ENCODE measurements around the gene ASTN1. TPM values are rescaled to one million over a fixed set of nuclear protein-coding genes. Genes with fewer than 3 reads are reported as not detected.

The ASTN1 gene
- total RNA-seq, 1 donor from 2014 or later = 7.7 TPM

DNA sequence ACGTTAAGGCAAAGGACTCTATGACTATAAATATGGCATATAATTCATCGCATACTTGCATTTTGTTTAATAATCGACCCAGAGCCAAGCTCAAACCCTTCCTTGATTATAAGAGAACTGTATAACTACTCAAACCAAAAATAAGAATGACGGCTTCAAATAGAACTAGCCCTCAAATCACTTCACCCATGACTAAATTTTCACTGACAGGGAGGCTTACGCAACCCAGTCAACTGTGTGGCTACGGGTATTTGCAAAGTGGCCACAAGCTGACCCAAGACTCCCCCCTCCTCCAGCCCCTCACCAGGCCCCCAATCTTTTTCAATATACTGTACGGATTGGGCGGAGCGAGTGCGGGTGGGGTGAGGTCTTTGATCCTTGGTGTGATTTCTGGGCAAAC lies 268.3 kb downstream of the ASTN1 start:
- Mint-ChIP-seq H3K4me3 (ENCODE audit: unreplicated experiment) (no peak overlapping the region), H3K36me3 (ENCODE audit: unreplicated experiment) (peaks cover 4% of the 10 kb centered on the region), H3K27me3 (ENCODE audit: unreplicated experiment) (no peaks in the 10 kb centered on the region), H3K4me1 (ENCODE audit: low read depth, unreplicated experiment) (peaks cover 9% of the 10 kb centered on the region), H3K27ac (ENCODE audit: unreplicated experiment) (no peak overlapping the region), H3K9me3 (ENCODE audit: unreplicated experiment) (no peaks in the 10 kb centered on the region)
- DNase-seq = no peak
- TF ChIP-seq, protein P1, sequence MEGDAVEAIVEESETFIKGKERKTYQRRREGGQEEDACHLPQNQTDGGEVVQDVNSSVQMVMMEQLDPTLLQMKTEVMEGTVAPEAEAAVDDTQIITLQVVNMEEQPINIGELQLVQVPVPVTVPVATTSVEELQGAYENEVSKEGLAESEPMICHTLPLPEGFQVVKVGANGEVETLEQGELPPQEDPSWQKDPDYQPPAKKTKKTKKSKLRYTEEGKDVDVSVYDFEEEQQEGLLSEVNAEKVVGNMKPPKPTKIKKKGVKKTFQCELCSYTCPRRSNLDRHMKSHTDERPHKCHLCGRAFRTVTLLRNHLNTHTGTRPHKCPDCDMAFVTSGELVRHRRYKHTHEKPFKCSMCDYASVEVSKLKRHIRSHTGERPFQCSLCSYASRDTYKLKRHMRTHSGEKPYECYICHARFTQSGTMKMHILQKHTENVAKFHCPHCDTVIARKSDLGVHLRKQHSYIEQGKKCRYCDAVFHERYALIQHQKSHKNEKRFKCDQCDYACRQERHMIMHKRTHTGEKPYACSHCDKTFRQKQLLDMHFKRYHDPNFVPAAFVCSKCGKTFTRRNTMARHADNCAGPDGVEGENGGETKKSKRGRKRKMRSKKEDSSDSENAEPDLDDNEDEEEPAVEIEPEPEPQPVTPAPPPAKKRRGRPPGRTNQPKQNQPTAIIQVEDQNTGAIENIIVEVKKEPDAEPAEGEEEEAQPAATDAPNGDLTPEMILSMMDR (IDR thresholded peaks at IDR 0.05; ENCODE audit: partially characterized antibody, unreplicated experiment) = no peak

DNA sequence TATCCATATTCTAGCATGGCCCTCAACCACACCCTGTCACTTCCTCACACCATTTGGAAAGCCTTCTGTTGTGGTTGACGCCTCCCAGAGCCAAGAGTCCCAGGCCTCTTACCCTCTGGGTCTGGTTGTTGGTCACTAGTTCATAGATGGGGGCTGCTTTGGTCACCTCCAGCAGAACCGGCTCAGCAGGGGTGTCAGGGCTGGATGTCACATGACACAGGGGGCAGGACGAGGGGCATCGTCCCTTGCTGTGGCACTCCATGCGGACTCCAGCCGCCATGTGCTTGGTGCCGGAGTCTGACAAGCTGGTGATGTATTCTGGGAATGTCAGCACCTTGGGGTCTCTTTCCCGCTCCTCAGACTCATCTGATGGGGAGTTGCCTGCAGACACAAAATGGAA lies 270.1 kb downstream of the ASTN1 start:
- no peaks in the 10 kb centered on the region for H3K27me3 Mint-ChIP-seq (ENCODE audit: unreplicated experiment)
- peaks cover 4% of the 10 kb centered on the region for H3K36me3 Mint-ChIP-seq (ENCODE audit: unreplicated experiment)
- no peak for DNase-seq
- TF ChIP-seq, protein P1 (IDR thresholded peaks at IDR 0.05; ENCODE audit: partially characterized antibody, unreplicated experiment) = no peak
- no peaks in the 10 kb centered on the region for H3K9me3 Mint-ChIP-seq (ENCODE audit: unreplicated experiment)
- peaks cover 4% of the 10 kb centered on the region for H3K4me1 Mint-ChIP-seq (ENCODE audit: low read depth, unreplicated experiment)
- no peak overlapping the region for H3K4me3 Mint-ChIP-seq (ENCODE audit: unreplicated experiment)
- H3K27ac Mint-ChIP-seq (ENCODE audit: unreplicated experiment) = no peak overlapping the region

DNA sequence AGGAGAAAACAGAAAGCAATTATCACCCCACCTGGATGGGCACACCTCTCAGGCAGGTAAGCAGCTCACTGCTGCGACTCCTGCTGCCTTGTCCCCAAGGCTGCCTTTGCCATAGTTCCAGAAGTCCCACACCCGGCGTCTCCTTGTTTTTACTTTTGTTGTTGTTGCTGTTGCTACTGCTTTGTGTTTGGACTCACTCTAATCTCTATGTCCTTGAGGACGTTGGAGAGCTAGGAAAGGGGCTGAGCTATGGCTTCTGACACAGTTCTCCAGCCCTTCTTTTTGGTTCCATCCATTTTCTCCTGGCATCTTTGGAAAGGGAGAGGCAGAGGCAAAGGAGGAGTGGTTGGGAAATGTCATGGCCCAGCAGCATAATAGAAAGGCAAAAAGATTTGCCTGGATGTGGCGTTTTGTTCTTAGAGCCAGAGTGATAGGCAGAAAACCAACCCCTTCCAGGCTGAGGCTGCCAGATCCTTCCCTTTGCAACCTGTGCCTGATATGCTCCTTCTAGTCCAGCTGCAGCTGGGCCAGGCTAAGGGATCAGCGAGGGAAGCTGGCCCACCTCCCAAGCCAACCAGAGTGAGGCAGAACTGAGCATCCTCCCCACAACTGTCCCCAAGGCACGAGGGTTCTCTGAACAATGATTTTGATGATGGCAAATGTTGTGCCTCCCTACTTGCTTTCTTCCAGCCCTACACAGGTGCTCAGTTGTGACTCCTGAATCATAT lies 270.7 kb downstream of the ASTN1 start:
- no peak for DNase-seq
- Mint-ChIP-seq H3K4me3 (ENCODE audit: unreplicated experiment) (no peak overlapping the region), H3K27me3 (ENCODE audit: unreplicated experiment) (no peaks in the 10 kb centered on the region), H3K36me3 (ENCODE audit: unreplicated experiment) (peaks cover 4% of the 10 kb centered on the region), H3K9me3 (ENCODE audit: unreplicated experiment) (no peaks in the 10 kb centered on the region), H3K4me1 (ENCODE audit: low read depth, unreplicated experiment) (peaks cover 2% of the 10 kb centered on the region), H3K27ac (ENCODE audit: unreplicated experiment) (no peak overlapping the region)
- TF ChIP-seq, protein P1 (IDR thresholded peaks at IDR 0.05; ENCODE audit: partially characterized antibody, unreplicated experiment) = no peak

DNA sequence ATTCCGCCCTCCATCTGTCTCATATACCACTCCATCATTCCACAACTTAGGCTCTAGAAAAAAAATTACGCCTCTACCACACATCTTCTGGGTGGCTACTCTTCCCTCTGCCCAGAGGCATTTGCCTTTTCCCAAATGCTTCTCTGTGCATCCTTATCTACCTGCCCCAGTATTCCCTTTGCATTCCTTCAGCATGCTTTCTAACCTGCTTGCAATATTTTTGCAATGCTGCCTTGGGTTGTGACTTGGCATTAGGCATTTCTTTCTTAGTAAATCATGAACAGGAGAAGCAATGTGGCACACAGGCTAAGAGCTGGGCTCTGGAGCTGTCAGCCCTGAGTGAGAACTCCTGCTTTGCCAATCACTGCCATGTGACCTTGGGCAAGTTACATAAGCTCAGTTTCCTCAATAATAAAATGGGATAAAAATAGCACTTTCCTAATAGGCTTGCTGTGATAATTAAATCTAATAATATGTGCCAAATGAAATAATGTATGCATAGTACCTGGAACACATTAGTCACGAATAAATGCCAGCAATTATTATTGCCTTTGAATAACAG lies 276.0 kb downstream of the ASTN1 start:
- no peaks in the 10 kb centered on the region for H3K4me1 Mint-ChIP-seq (ENCODE audit: low read depth, unreplicated experiment)
- H3K36me3 Mint-ChIP-seq (ENCODE audit: unreplicated experiment) = peaks cover 4% of the 10 kb centered on the region
- no peak for DNase-seq
- H3K27me3 Mint-ChIP-seq (ENCODE audit: unreplicated experiment) = peaks cover 2% of the 10 kb centered on the region
- no peak overlapping the region for H3K4me3 Mint-ChIP-seq (ENCODE audit: unreplicated experiment)
- H3K9me3 Mint-ChIP-seq (ENCODE audit: unreplicated experiment) = no peaks in the 10 kb centered on the region
- H3K27ac Mint-ChIP-seq (ENCODE audit: unreplicated experiment) = no peak overlapping the region
- TF ChIP-seq, protein P1 (IDR thresholded peaks at IDR 0.05; ENCODE audit: partially characterized antibody, unreplicated experiment) = no peak

DNA sequence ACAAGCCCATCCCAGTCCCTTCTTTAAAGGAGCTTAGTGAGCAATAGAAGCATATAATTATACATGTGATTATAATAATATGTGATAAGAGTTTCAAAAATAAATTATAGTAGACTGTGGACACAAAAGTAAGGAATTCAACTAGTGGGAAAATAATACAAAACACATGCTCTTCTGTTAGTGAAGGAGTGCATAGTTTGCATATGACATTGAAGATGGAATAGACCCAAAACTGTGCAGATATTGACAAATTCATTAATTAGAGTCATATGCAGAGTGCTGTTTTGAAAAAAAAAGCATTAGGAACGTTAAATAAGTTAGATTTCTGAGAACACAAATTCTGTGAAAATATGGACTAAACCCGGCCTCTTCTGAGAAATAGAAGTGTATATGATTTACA lies 278.8 kb downstream of the ASTN1 start:
- no peak overlapping the region for H3K4me3 Mint-ChIP-seq (ENCODE audit: unreplicated experiment)
- no peaks in the 10 kb centered on the region for H3K4me1 Mint-ChIP-seq (ENCODE audit: low read depth, unreplicated experiment)
- TF ChIP-seq, protein P1 (IDR thresholded peaks at IDR 0.05; ENCODE audit: partially characterized antibody, unreplicated experiment) = no peak
- no peaks in the 10 kb centered on the region for H3K9me3 Mint-ChIP-seq (ENCODE audit: unreplicated experiment)
- peaks cover 2% of the 10 kb centered on the region for H3K27me3 Mint-ChIP-seq (ENCODE audit: unreplicated experiment)
- DNase-seq = no peak
- H3K36me3 Mint-ChIP-seq (ENCODE audit: unreplicated experiment) = no peaks in the 10 kb centered on the region
- no peak overlapping the region for H3K27ac Mint-ChIP-seq (ENCODE audit: unreplicated experiment)

Measured in glutamatergic neuron (in vitro differentiated cells).